Prostate gland (tissue), 2 donors: ENCODE measurements around the gene DNAL4.

Source experiments
- CTCF ChIP-seq, 4 experiments: fragments of 200-600 bp in 2 of 4; fragments of 450-650 bp in 2 of 4; sonication (generic) in 2 of 4; IDR thresholded peaks; 1 replicate in 3 of 4; 2 replicates in 1 of 4; pipeline ENCODE4 v1.5.1; 2016 to 2019; ENCODE audit warnings: antibody characterized with exemption in 4 of 4, mild to moderate bottlenecking in 2 of 4, moderate library complexity in 2 of 4
- POLR2A ChIP-seq: fragments of 450-650 bp; IDR thresholded peaks from one replicate; pipeline ENCODE4 v1.6.1; 2016; ENCODE audit warnings: antibody characterized with exemption, mild to moderate bottlenecking
- POLR2AphosphoS5 ChIP-seq: sonication (generic); formaldehyde crosslinking; IDR thresholded peaks from one replicate; pipeline ENCODE4 v1.6.1; 2017; ENCODE audit warnings: antibody characterized with exemption

GRCh38 chr22:38767313-38767712, 26.6 kb downstream of the DNAL4 start:
- TF ChIP-seq POLR2A = no peak
- no peak for TF ChIP-seq CTCF (IDR thresholded peaks at IDR 0.05)
- no peak for TF ChIP-seq POLR2AphosphoS5
